ENCODE data around the gene TMEM139. TPM values are rescaled to one million over a fixed set of nuclear protein-coding genes. Genes with fewer than 3 reads are reported as not detected.

The TMEM139 gene
- total RNA-seq, 1 experiment from 2014 or later, result not detected

DNA sequence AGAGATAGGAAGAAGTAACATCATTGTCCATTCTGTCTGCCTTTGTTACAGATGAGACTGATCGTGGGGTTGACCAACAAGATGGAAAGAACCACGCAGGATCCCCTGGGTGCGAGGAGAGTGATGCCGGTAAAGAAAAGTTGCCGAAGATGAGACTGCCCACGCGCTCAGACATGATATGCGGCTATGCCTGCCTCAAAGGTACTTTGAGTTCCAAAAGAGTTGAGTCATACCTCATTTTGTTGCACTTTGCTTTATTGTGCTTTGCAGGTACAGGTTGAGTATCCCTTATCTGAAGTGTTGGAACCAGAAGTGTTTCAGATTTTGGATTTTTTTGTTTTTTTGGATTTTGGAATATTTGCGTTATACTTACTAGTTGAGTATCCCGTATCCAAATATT is 19.0 kb downstream of the TMEM139 start:
- in situ Hi-C loops (cut with HindIII; ENCODE audit: low pct_unique_long_range_greater_than_20kb, low sequenced_read_pairs), result no loop called here
- no peak for DNase-seq (ENCODE audit: low read depth, low spot score)

DNA sequence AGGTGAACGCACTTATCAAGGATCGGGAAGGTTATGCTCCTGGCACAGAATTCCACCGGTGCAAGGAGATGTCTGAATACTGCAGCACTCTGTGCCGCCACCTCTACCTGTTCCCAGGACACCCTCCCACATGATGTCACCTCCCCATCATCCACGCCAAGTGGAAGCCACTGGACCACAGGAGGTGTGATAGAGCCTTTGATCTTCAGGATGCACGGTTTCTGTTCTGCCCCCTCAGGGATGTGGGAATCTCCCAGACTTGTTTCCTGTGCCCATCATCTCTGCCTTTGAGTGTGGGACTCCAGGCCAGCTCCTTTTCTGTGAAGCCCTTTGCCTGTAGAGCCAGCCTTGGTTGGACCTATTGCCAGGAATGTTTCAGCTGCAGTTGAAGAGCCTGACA is 20.2 kb downstream of the TMEM139 start:
- in situ Hi-C loops (cut with HindIII; ENCODE audit: low pct_unique_long_range_greater_than_20kb, low sequenced_read_pairs), result no loop called here
- no peak for DNase-seq (ENCODE audit: low read depth, low spot score)

DNA sequence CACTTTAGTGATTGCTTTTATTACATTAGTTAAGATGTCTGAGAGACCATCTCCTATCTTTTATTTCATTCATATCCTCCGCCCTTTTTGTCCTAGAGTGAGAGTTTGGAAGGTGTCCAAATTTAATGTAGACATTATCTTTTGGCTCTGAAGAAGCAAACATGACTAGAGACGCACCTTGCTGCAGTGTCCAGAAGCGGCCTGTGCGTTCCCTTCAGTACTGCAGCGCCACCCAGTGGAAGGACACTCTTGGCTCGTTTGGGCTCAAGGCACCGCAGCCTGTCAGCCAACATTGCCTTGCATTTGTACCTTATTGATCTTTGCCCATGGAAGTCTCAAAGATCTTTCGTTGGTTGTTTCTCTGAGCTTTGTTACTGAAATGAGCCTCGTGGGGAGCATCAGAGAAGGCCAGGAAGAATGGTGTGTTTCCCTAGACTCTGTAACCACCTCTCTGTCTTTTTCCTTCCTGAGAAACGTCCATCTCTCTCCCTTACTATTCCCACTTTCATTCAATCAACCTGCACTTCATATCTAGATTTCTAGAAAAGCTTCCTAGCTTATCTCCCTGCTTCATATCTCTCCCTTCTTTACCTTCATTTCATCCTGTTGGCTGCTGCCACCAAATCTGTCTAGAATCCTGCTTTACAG is 20.8 kb downstream of the TMEM139 start:
- in situ Hi-C loops (cut with HindIII; ENCODE audit: low pct_unique_long_range_greater_than_20kb, low sequenced_read_pairs), result no loop called here
- DNase-seq (ENCODE audit: low read depth, low spot score), result peak; percentile 87

DNA sequence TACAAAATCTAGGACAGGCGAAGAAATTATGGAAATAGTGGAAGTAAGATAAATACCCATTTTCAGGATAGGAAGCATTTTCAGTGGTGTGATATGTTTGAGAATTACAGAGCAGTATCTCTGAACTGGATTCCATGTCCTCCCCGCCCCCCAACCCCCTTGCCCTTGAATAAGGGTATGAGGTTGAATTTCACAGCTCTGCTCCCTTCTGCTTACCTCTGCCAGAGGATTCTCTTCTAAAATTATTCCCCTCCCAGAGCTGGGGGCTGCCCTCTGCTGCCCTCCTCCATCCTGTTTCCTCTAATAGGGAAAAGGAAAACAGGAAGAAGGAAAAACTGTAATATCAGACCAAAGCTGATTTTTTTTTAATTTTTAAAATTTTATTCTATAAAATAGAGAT is 23.9 kb downstream of the TMEM139 start:
- in situ Hi-C loops (cut with HindIII; ENCODE audit: low pct_unique_long_range_greater_than_20kb, low sequenced_read_pairs), result no loop called here
- DNase-seq (ENCODE audit: low read depth, low spot score), result no peak

DNA sequence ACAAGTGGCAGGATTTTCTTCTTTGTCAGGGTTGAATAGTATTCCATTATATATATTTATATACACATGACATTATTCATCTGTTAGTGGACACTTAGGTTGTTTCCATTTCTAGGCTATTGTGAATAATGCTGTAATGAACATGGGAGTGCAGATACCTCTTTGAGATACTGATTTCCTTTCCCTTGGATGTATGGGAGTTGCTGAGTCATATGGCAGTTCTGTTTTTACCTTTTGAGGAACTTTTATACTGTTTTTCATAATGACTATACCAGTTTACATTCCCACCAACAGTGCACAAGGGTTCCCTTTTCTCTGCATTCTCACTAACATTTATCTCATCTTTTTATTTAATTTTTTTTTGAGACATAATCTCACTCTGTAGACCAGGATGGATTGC is 29.4 kb downstream of the TMEM139 start:
- in situ Hi-C loops (cut with HindIII; ENCODE audit: low pct_unique_long_range_greater_than_20kb, low sequenced_read_pairs), result no loop called here
- DNase-seq (ENCODE audit: low read depth, low spot score), result no peak

DNA sequence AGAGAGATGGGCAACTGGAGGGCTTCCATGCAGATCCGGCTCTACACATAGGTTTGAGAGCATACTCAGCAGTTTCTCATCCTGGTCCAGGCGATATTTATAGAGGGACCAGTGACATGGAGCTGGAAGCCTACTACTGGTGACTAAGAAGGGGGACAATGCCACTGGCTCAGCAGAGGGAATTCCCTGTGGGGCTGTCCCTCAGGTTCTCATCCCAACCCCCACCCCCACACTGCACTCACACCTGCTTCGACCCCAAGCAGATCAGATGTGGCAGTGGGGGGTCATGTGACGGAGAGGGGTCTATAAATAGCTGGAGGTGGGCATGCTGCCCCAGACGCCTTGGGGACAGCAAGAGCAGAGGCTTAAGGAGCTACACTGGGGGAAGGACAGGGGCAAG is 31.0 kb downstream of the TMEM139 start, which contains the start of gene CLCN1:
TSS of gene CLCN1 (plus strand) at position 336 of the 400 bp plus-strand sequence. CDS start 102 bp downstream, outside the sequence.
- in situ Hi-C loops (cut with HindIII; ENCODE audit: low pct_unique_long_range_greater_than_20kb, low sequenced_read_pairs), result no loop called here
- DNase-seq (ENCODE audit: low read depth, low spot score), result no peak

DNA sequence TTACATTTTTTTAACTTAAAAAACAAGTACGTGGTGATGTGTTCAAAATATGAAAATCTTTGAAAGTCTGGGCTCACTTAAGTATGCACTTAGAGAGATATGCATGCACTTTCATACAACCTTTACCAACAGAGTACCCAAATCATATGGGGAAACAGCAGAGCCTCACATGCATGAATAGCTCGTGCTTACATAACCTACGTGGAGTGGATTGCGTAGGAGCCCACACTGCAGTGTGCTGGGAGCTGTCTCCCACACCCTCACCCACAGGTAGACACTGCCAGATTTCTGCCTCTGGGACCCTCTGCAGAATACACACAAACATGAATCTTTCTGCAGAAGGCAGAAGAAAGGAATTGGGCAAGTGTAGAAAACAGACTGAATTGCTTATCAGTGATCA is 31.7 kb downstream of the TMEM139 start:
- no peak for DNase-seq (ENCODE audit: low read depth, low spot score)
- in situ Hi-C loops (cut with HindIII; ENCODE audit: low pct_unique_long_range_greater_than_20kb, low sequenced_read_pairs), result no loop called here

DNA sequence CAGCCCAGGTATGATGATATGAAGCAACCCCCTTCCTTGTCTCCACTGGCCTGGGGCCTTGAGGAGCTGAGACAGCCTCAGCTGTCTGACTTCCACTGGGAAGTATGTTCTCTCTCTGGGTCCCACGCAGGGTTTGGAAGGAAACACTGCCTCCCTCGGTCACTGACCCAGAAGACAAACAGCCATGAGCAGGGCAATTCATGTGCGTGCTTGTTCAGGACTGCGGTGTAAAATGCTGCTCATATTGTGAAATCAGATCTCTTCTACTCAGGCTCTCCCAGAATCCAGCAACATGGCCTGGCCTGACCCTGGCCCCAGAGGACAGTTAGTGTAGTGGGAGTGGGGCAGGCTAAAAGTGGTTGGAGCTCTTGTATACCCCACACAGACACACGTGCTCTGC is 33.9 kb downstream of the TMEM139 start:
- DNase-seq (ENCODE audit: low read depth, low spot score), result no peak
- in situ Hi-C loops (cut with HindIII; ENCODE audit: low pct_unique_long_range_greater_than_20kb, low sequenced_read_pairs), result no loop called here

DNA sequence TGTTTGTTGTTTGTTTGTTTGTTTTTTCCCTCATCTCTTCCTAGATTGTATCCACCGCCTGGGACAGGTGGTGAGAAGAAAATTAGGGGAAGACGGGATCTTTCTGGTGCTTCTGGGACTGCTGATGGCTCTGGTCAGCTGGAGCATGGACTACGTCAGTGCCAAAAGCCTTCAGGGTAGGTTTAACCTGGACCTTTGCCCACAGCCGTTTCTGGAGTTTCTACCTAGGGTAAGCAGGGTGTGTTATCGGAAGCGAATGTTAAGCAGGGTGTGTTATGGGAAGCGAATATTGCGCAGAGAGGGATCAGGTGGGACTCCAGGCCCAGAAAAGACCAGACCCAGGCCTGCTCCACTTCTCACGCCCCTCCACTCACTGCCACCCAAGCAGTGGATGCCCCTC is 35.9 kb downstream of the TMEM139 start:
- no peak for DNase-seq (ENCODE audit: low read depth, low spot score)
- in situ Hi-C loops (cut with HindIII; ENCODE audit: low pct_unique_long_range_greater_than_20kb, low sequenced_read_pairs), result no loop called here

DNA sequence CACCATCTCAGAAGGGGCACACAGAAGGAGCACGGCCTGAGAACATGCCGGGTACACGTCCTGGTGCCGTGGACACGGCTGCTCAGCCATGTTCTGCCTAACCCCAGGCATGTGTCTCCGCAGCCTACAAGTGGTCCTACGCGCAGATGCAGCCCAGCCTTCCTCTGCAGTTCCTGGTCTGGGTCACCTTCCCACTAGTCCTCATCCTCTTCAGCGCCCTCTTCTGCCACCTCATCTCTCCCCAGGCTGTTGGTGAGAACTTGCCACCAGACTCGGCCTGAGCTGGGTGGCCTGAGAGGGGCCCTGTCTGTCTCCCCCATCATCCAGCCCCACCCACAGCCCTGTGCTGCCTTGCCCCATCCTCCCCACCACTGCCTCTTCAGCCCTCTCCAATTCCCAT is 36.5 kb downstream of the TMEM139 start:
- in situ Hi-C loops (cut with HindIII; ENCODE audit: low pct_unique_long_range_greater_than_20kb, low sequenced_read_pairs), result no loop called here
- no peak for DNase-seq (ENCODE audit: low read depth, low spot score)

DNA sequence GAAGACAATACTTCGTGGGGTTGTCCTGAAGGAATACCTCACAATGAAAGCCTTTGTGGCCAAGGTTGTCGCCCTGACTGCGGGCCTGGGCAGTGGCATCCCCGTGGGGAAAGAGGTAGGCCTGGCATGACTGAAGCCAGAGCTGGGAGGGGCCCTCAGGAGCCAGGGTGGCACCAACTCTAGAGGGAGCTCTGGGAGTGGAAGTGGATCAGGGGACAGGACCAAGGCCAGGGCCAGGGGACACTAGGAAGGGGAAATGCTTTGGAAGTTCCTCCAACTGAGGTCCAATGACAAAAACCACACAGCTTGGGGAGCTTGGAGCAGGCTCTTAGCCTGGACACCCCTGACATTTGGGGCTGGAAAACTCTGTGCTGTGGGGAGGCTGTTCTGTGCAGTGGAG is 37.0 kb downstream of the TMEM139 start:
- in situ Hi-C loops (cut with HindIII; ENCODE audit: low pct_unique_long_range_greater_than_20kb, low sequenced_read_pairs), result no loop called here

DNA sequence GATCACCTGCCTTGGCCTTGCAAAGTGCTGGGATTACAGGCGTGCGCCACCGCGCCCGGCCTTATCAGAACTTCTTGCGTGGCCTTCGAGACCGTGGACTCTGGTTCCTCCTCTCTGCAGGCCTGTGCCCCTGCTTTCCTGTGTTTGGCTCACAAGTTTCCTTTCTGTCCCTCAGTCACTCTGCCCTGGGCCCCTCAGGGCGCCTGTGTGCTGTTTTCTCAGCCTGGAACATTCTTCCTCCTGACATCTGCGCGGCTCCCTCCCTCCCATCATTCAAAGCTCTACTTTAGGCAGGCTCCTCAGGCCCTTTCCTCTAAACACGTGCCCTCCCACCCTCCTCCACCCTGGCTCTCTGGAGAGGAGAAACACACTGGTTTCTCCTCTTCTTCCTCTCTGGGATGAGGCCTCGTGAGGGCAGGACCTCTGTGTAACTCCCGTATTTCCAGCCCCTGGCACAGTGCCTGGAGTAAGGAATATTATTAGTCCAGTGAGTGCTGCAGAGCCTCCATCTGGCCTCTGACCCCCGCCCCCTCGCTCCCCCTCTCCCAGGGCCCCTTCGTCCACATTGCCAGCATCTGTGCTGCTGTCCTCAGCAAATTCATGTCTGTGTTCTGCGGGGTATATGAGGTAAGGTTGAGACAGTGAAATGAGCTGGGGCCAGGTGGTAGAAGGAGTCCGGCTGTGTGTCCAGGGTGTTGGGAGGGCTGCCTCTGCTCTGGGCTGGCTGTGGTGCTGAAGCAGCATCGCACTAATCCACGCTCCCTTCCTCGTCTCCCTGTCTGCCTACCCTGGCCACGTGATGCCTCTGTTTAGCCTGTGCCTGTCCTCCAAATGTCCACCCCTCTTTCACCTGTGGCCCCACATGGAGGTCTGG is 38.2 kb downstream of the TMEM139 start:
- in situ Hi-C loops (cut with HindIII; ENCODE audit: low pct_unique_long_range_greater_than_20kb, low sequenced_read_pairs), result no loop called here
- no peak for DNase-seq (ENCODE audit: low read depth, low spot score)

More for the DNA sequence above, 37.0 kb downstream of the TMEM139 start:
- DNase-seq (ENCODE audit: low read depth, low spot score), result peak; percentile 42

DNA sequence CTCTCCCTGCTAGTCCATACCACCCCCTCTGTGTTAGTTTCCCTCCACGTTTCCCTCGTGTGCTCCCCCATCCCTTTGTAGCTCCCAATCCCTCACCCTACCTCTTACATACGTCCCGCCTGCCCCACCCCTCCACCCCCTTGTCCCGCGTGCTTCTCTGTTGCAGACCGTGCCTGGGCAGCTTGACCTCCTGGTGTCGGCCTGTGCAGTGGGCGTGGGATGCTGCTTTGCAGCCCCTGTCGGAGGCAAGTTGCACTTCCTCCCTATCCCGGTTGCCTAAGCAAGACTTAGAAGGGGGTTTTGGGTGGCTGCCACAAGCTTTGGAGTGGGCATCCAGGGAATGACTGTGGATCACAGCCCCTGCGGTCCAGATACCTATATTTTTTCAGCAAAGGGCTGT is 38.9 kb downstream of the TMEM139 start:
- in situ Hi-C loops (cut with HindIII; ENCODE audit: low pct_unique_long_range_greater_than_20kb, low sequenced_read_pairs), result no loop called here
- DNase-seq (ENCODE audit: low read depth, low spot score), result no peak

DNA sequence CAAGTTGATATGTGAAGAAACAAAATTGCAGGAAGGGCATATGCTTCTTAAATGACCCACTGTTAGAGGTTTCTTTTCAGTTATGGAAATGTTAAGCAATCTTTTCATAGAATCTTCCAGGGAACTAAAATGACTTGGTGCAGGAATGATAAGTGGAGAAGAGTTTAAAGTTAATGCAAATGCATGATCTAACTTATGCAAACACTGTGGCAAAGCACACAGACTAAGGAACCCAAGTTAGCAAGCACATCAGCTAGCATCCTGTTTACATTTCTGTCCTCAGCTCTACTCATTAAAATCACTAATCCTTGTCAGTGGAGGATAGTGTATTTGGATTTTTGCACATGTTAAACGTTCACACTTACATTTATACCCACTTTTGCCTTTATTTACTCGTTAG is 40.5 kb downstream of the TMEM139 start:
- DNase-seq (ENCODE audit: low read depth, low spot score), result no peak
- in situ Hi-C loops (cut with HindIII; ENCODE audit: low pct_unique_long_range_greater_than_20kb, low sequenced_read_pairs), result no loop called here

DNA sequence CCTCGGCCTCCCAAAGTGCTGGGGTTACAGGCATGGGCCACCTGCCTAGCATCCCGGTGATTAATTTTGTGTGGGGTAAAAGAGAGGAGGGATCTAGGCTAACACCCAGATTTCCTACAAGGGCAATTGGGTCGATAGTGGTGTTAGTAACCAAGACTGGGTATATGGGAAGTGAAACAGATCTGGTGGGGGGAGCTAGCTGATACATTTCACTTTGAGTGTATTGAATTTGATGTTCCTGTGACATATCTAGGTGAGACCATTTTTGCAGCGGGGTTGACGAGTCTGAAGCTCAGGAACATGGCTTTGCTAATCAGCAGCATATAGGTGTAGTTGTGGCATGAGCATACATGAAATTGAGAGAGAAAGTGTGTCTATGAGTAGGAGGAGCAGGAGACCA is 43.1 kb downstream of the TMEM139 start:
- in situ Hi-C loops (cut with HindIII; ENCODE audit: low pct_unique_long_range_greater_than_20kb, low sequenced_read_pairs), result no loop called here
- no peak for DNase-seq (ENCODE audit: low read depth, low spot score)

DNA sequence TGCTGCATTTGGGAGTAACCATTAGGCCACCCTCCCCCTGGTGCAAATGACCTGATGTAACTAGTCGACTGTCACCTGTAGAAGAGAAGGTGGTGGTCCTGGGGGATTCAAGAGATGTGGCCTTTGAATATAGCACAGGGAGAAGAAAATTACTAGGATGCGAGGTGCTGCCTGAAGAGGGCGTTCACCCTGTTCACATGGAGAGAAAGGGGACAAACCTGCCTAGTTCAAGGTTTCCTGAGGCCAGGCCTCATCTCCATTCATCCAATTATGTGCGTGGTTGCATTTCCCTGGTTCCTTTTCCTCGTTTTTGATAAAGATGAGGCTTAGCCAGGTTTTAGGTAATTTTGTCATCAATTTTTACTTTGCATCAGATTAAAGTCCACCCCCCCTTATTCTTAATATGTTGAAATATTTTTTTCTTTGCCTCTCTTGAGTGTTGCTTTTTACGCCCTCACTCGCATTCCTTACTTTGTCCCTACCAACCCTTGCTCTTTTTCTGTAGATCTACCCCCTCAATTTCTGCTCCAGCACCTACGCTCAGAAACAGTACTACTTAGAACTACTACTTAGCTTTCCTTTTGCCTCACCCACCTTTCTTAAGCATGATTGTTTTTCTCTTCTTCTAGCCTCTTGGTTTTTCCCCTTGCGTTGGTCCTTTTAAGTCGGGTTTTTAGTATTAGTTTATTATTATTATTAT is 44.9 kb downstream of the TMEM139 start:
- DNase-seq (ENCODE audit: low read depth, low spot score), result peak; percentile 61
- in situ Hi-C loops (cut with HindIII; ENCODE audit: low pct_unique_long_range_greater_than_20kb, low sequenced_read_pairs), result no loop called here

DNA sequence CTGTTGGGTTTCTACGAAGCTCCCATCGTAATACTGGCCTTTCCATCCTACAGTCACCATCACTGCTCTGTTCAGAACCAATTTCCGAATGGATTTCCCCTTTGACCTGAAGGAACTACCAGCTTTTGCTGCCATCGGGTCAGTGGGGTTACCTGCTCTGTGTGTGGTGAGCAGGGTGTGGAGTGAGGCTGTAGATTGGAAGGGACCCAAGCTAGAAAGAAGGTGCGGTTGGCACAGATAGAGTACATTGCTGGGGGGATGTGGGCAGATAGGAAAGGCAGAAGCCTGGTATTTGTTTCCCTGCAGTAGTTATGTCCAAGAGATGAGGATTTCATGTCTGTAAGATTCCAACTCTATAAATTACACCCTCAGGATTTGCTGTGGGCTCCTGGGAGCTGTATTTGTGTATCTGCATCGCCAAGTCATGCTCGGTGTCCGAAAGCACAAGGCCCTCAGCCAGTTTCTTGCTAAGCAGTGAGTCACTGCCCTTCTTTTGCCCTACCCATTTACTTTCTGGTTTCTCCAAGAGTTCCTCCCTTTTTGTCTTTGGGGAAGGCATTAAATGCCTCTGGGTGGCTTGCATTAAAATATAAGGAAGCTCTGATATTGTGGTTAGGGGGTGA is 46.5 kb downstream of the TMEM139 start:
- no peak for DNase-seq (ENCODE audit: low read depth, low spot score)
- in situ Hi-C loops (cut with HindIII; ENCODE audit: low pct_unique_long_range_greater_than_20kb, low sequenced_read_pairs), result no loop called here

DNA sequence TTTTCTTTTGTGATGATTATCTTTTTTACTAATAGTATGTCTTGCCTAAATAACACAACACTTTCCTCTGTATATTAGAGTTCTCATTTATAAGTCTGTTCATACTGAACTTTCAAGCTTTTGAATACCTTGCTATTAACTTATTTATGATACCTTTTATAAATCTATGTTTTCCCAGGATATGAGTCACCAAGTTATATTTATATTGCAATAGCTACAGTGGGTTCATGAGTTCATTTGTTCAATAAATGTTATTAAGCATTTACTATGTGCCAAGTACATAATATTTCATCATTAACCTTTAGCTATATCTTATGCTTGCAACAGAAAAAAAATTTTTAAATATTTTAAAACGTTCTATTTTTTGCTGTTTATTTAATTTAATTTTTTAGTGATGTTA is 49.5 kb downstream of the TMEM139 start:
- in situ Hi-C loops (cut with HindIII; ENCODE audit: low pct_unique_long_range_greater_than_20kb, low sequenced_read_pairs), result no loop called here
- no peak for DNase-seq (ENCODE audit: low read depth, low spot score)

Data from SK-MEL-5 (cell line).